Tongue (tissue), 2 donors: ENCODE data around the gene SRSF2. TPM values are rescaled to one million over a fixed set of nuclear protein-coding genes. Genes with fewer than 3 reads are reported as not detected.
A peak's percentile ranks its signal among the peaks of the same experiment; 100 is the strongest.
"Not testable (repeated sequence)": the region's sequence is repeated elsewhere in the genome, so short reads cannot be mapped to it uniquely, and the experiment has no call there.

Experiments used
- DNase-seq: peaks from one replicate; pipeline ENCODE4 v3.0.0-alpha.2; 2015
- total RNA-seq: library from RNA; depleted of rRNA; stranded (reverse); fragments of >200 nt; gene quantifications from one replicate; pipeline ENCODE4 v1.2.3, GENCODE V29; 2014

SRSF2 gene
- total RNA-seq, 1 donor from 2014 or later = 129 TPM

DNA sequence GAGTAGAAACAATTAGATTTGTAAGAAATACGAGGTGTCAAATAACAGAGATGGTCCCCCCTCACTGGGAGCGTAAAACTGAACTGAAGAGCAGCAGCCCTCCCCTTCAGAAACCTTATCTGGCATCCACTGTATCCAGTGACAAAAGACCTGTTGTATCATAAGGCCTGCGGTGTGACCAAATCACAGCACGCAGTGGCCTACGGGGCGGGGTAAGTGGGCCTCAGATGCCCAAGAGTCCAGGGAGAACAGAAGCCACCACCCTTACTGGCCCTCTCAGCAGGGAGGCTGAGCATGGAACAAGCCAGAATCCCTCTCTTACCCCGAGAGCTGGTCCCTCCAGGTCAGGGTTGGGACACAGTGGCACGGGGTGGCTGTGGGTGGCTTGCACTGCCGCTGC, 16.2 kb downstream of the SRSF2 start:
- DNase-seq = no peak

DNA sequence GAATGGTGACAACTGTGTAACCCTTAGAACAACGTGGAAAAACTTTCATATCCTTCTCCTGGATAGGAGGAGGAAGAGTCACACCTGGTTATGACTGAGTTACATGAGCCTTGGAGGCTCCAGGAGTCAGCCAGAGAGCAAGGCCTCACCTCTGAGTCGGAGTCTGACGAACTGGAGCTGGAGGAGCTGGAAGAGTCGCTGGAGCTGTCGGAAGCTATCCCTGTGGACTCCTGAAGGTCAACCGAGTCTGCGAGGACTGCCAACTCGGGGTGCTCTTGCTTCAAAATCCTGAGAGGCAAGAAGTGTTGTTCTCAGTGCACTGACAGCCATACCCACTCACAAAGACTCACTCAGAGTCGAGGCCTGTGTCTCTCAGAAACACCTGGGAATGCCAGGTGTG, 16.9 kb downstream of the SRSF2 start:
- no peak for DNase-seq

GRCh38 chr17:76718516-76718915, 18.6 kb downstream of the SRSF2 start:
- no peak for DNase-seq

- DNase-seq = no peak
Measured at GRCh38 chr17:76716839-76717215, 20.3 kb downstream of the SRSF2 start.

DNA sequence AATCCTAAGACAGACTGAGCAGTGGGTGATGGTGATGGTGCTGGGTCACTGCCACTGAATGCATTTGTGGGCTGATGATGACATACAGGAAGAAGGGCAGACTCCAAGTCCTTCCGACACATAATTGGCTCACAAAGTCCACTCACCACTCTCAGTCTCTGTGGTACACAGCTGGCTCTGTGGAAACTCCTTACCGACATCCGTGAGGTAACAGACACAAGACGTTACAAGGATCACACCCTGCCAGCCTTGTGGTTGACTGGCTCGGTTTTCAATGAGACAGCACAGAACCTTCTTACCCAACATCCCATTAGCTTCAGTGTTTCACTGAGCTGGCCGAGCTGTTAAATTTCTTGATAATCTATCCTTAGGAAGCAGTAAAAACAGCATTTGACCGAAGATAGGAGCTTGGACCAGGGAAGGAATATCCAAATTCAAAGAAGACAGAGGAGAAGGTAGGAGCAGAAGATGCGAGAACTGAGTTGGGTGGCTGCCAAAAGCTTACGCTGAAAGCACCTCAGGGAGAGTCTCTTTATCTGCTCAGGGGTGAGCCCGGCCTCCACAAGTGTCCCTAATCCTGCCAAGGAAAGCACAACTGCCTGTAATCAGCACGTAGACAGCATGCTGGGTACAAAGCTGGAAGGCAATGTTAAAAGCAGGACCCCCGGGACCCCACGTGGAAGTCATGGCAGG, 20.8 kb downstream of the SRSF2 start:
- no peak for DNase-seq

DNA sequence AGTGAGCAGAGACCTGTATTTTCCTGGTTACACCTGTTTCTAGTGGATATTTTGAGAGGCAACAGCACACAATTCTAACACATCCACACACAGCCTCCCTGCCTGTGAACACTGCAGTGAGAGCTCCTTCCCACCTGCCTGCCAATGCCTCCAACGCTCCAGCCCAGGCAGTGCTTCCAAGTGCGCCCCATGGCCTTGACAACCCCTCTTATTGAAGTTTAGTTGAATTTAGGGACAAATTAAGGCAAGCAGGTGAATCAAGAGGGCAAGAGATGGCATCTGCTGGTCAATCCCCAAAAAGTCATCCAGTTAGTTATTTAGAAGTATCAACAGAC, 21.7 kb downstream of the SRSF2 start:
- no peak for DNase-seq

GRCh38 chr17:76714822-76715495, 22.2 kb downstream of the SRSF2 start:
- DNase-seq = peak; percentile 82

DNA sequence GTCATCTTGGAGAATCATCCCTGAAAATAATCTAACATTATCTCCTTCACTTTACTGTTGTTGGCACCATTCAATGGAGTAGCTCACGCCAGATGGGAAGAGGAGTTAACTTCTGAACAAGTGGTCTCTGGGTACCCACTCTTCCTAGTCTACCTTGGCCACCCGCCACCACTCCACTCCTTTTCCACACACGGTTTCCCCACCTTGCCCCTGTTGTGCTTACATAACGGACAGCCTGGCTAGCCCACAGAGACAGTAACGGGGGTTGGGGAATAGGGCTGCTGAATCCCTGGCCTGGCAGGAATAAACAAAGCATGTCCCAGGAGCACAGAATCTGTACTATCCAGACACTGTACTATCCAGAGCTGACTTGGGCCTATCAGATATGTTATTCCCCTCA, 22.8 kb downstream of the SRSF2 start:
- DNase-seq = no peak

DNA sequence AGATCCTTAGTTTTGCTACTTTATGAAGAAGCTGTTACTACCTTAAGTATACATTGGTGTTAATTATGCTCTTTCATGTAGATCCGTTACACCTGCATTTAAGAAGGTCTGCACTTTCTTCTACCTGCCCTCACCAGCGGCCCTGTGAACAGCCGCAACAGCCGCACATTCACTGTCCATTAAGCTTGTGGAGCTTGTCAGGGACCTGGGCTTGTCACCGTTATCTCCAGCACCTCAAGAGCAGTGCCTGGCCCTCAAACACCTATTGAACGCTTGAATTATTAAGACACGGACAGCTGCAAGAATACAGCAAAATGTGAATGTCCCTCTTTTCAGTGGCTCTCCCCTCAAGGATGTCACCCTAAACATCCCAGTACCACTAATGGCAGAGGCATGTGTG, 23.4 kb downstream of the SRSF2 start:
- DNase-seq = no peak

DNA sequence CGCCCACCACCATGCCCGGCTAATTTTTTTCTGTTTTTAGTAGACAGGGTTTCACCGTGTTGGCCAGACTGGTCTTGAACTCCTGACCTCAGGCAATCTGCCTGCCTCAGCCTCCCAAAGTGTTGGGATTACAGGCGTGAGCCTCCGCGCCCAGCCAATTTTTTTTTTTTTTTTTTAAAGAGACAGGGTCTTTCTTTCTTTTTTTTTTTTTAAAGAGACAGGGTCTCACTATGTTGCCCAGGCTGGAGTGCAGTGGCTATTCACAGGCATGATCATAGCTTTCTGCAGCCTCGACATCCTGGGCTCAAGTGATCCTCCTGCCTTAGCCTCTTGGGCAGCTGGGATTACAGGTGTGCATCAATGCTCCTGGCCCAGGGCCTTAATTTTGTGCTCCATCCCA, 24.8 kb downstream of the SRSF2 start:
- DNase-seq = not testable (repeated sequence)

DNA sequence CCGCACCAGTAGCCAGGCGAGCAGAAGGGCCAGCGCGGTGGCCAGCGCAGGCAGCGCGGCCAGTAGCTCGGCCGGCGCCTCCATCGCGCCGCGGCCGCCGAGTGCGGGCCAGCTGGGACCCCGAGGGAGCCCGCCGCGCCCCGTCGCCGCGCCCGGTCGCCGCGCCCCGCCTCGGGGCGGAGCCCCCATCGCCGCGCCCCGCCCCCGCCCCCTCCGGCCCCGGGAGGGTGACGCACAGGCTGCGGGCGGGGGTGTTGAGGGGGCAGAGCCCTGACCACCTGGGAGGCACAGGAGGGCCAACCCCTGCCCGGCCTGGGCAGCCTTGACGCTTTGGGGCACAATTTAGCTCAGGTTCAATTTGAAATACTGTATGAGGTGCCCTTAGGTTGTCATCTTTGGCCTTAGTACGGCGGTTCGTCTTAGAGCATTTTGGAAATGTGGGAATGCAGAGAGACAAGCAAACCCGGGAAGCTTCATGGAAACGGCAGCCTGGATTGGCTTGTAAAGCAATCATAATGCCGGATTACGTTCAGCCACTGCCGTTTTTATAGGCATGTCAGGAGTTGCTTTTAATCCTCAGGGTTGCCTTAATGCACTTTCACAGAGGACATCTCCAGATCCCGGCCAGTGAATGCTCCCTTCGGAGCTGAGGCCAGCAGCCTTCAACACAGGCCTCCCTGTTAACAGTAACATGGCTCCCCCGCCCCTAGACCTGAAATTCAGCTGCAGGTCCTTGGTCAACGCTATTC, 26.1 kb downstream of the SRSF2 start, which contains the start of gene MXRA7:
TSS of gene MXRA7 (minus strand) at position 103 of the 749 bp plus-strand sequence. CDS start at position 84, 19 bp downstream.
- peak; percentile 84 for DNase-seq

GRCh38 chr17:76709951-76710862, 26.9 kb downstream of the SRSF2 start:
- peak; percentile 58 for DNase-seq

DNA sequence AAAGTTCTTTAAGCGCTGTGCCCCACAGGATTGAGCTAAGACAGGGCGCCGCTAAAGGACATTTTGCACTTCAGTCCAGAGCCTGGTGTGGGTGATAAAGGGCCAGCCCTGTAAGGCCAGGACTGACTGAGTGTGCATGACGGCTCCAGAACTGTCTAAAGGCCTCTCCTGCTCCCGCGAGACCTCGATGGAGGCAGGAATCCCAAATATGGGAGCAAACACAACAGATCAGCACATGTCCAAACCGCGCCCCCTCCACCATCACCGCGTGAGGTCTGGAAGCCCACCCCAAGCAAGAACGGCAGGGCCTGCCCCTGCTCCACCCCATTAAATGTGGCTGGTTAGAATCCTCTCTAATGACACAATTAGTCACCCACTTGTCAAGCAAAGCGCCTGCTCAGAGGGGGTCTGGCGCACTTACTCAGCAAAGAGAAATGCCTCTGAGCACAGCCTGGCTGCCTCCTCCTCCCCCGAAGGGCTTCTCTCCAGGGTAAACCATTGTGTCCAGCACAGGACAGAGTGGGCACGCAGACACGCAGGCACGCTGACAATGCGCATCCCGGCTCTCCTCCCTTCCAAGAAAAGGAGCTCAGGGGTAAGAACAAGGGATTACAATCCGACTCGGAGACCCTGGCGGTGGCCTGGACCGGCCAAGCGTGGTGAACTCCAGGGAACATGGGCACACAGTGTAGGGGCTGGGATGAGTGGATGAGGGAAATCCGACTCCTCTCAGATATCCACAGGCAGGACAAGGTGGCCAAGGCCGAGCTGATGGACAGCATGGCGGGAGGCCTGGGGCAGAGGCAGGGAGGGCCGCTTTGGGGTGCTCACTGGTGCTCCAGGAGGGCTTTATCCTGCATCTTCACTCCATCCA, 27.8 kb downstream of the SRSF2 start:
- peak; percentile 86 for DNase-seq

GRCh38 chr17:76707985-76708807, 28.9 kb downstream of the SRSF2 start:
- DNase-seq = peak; percentile 83

- DNase-seq = no peak
Measured at GRCh38 chr17:76706817-76707216, 30.3 kb downstream of the SRSF2 start.

- no peak for DNase-seq
Measured at GRCh38 chr17:76704805-76705204, 32.3 kb downstream of the SRSF2 start.

GRCh38 chr17:76702941-76703637, 34.0 kb downstream of the SRSF2 start:
- no peak for DNase-seq

GRCh38 chr17:76702076-76702475, 35.1 kb downstream of the SRSF2 start:
- no peak for DNase-seq

GRCh38 chr17:76701471-76701967, 35.6 kb downstream of the SRSF2 start:
- DNase-seq = no peak
